ENCODE results near the gene CELF6. TPM values are rescaled to one million over a fixed set of nuclear protein-coding genes. Genes with fewer than 3 reads are reported as not detected.

Gene CELF6
- total and polyA plus RNA-seq, 2 experiments from 2014 or later: 0.14 TPM; not detected in 1

- no peak for TF ChIP-seq ZNF462 (CRISPR knock-in tag; IDR thresholded peaks at IDR 0.05)
- TF ChIP-seq JUNB (IDR thresholded peaks at IDR 0.05; ENCODE audit: unreplicated experiment): no peak
- TF ChIP-seq EZH2 (IDR thresholded peaks at IDR 0.05; ENCODE audit: low read depth, unreplicated experiment): no peak
- no peak for TF ChIP-seq NANOG (IDR thresholded peaks at IDR 0.05; ENCODE audit: borderline replicate concordance)
- no peak for TF ChIP-seq STAT1 (IDR thresholded peaks at IDR 0.05; ENCODE audit: unreplicated experiment)
- TF ChIP-seq EZH2phosphoT487 (IDR thresholded peaks at IDR 0.05; ENCODE audit: unreplicated experiment): no peak
Measured at GRCh38 chr15:72365844-72366243, 45.9 kb upstream of the CELF6 start (continued).

- Histone ChIP-seq H3K27me3 (ENCODE audit: insufficient read depth) (no peaks in the 10 kb centered on the region), H3K4me3 (no peak overlapping the region), H3K4me2 (no peak overlapping the region), H3K4me1 (ENCODE audit: insufficient read depth) (no peaks in the 10 kb centered on the region), H4K20me1 (replicated peaks; ENCODE audit: insufficient read depth) (peaks cover 5% of the 10 kb centered on the region; the same call in 1 of the 2 replicates), H3K9me2 (ENCODE audit: insufficient read depth) (no peaks in the 10 kb centered on the region), H3K79me2 (replicated peaks; ENCODE audit: insufficient read depth) (0 out of 2 replicates have a peak, but pooled peaks cover 15% of the 10 kb centered on the region), H3K36me3 (ENCODE audit: insufficient read depth) (no peaks in the 10 kb centered on the region), H3K27ac (ENCODE audit: low read depth) (no peak overlapping the region), H3F3A (replicated peaks; ENCODE audit: low read depth) (no peaks in the 10 kb centered on the region), H2AFZ (no peak overlapping the region)
- H3K27me3 Mint-ChIP-seq (ENCODE audit: insufficient read depth, low read depth, poor library complexity): peaks cover 2% of the 10 kb centered on the region
- H3K36me3 Mint-ChIP-seq (ENCODE audit: low read depth): no peaks in the 10 kb centered on the region
- no peaks in the 10 kb centered on the region; the same call in 2 of the 3 replicates for H3K9me3 Mint-ChIP-seq
- no peak for ATAC-seq
- DNase-seq (ENCODE audit: low spot score): no peak
- H3K27ac Mint-ChIP-seq: no peak overlapping the region
- H3K4me1 Mint-ChIP-seq: no peaks in the 10 kb centered on the region
- no peak overlapping the region for H3K4me3 Mint-ChIP-seq
- no peak for TF ChIP-seq ETS1 (IDR thresholded peaks at IDR 0.05)
- no peak for TF ChIP-seq ZNF331 (CRISPR knock-in tag; IDR thresholded peaks at IDR 0.05; ENCODE audit: low read depth)
- TF ChIP-seq STAT1 (IDR thresholded peaks at IDR 0.05; ENCODE audit: unreplicated experiment): no peak
- no peak for TF ChIP-seq REST (IDR thresholded peaks at IDR 0.05; ENCODE audit: unreplicated experiment)
- TF ChIP-seq CREB1 (CRISPR knock-in tag; IDR thresholded peaks at IDR 0.05; ENCODE audit: low read depth): no peak
- no peak for TF ChIP-seq CTCF (conservative IDR thresholded peaks at IDR 0.05; ENCODE audit: low read depth in 2 of 2)
- TF ChIP-seq ZNF114 (CRISPR knock-in tag; IDR thresholded peaks at IDR 0.05): no peak
- no peak for TF ChIP-seq JUNB (IDR thresholded peaks at IDR 0.05; ENCODE audit: unreplicated experiment)
Measured at GRCh38 chr15:72361176-72361575, 41.2 kb upstream of the CELF6 start.
